D721Med (cell line): ENCODE data around the gene PPARGC1A.

ENCODE experiments used
- DNase-seq: peaks from one replicate; pipeline ENCODE4 v3.0.0; 2011; ENCODE audit warnings: low spot score; ENCODE audit not compliant: insufficient read length
- FAIRE-seq: peaks from 2 replicates; lab custom pipeline; 2011; peaks lifted over from hg19 to GRCh38; lab: Jason Lieb, UNC
- CTCF ChIP-seq: IDR thresholded peaks from 2 replicates; pipeline ENCODE4 v1.5.1; 2012; ENCODE audit warnings: mild to moderate bottlenecking, control low read depth; ENCODE audit not compliant: insufficient read depth; ENCODE audit errors: missing control alignments

Gene PPARGC1A

DNA sequence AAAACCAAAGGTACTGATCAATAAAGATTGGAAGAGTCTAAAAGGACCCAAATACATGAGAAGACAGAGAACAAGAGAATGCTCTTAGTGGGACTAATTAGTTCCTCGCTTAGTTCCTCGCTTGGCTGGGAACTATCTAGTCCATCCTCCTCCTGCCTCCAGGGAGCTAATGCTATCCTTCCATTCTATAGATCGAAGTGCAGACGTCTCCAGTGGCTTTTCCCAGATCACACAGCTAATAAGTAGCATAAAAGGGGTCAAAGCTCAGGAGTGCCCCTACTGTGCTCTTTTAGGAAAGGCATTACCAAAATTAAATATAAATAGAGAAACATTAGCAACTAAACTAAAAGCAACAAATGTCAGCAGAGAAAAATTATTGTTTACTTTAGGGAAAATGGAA lies 42.3 kb upstream of the PPARGC1A start:
- TF ChIP-seq CTCF = no peak
- FAIRE-seq (no peak), DNase-seq (no peak)

DNA sequence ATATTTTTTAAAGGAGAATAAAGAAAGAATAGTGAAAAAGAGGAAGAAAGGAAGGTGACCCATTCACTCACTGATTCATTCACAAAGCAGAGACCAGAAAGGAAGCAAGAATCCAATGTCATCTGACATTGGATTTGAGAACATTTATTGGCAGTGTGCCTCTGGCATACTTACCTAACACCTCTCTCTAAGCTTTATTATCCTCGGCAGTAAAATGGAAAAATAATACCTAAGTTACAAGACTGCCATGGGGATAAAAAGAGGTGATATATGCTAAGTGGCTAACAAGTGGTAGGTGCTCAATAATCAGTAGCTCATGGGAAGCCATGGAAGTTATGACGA lies 41.6 kb upstream of the PPARGC1A start:
- no peak for TF ChIP-seq CTCF
- FAIRE-seq (no peak), DNase-seq (no peak)

GRCh38 chr4:23930750-23931488 lies 41.1 kb upstream of the PPARGC1A start:
- DNase-seq (no peak), FAIRE-seq (no peak)
- TF ChIP-seq CTCF = no peak

- no peak for FAIRE-seq
- no peak for DNase-seq
- TF ChIP-seq CTCF = no peak
Measured at GRCh38 chr4:23929248-23929647, 39.4 kb upstream of the PPARGC1A start.

GRCh38 chr4:23924556-23924955 lies 34.7 kb upstream of the PPARGC1A start:
- DNase-seq = no peak
- FAIRE-seq = no peak
- TF ChIP-seq CTCF = no peak

DNA sequence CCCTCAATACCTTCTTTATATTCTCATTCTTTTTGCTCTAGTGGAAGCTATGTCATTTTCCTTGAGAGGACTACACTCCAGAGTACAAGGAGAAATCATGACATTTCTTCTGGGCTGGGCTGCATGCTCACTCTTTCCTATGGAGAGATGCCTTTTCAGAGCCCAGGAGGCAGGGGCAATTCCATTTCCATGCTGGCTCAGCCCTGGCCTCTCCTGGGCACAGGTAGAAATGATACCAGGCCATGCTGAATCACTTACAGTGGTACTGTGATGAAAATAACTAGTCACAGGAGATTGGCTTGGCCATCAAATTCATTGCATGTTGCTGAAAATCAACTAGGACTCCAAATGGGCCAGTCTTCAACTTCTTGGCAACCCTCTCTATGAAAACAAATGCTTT lies 34.0 kb upstream of the PPARGC1A start:
- no peak for DNase-seq
- FAIRE-seq = no peak
- no peak for TF ChIP-seq CTCF

GRCh38 chr4:23923141-23923540 lies 33.3 kb upstream of the PPARGC1A start:
- TF ChIP-seq CTCF = no peak
- FAIRE-seq (no peak), DNase-seq (no peak)
